ENCODE measurements around the gene SPTA1. TPM values are rescaled to one million over a fixed set of nuclear protein-coding genes. Genes with fewer than 3 reads are reported as not detected.

Gene SPTA1
- total RNA-seq (100 to 1,000 TPM in 1 of 2 donors, under 1 TPM in 1; 0.08 to 542 TPM), polyA plus RNA-seq (under 1 TPM in 1 of 2 donors, not detected in 1; 0.08 TPM)

- Histone ChIP-seq H3K36me3 (ENCODE audit: control insufficient read depth in 4 of 4, insufficient read depth in 3 of 4, low read depth in 1 of 4, low read length in 3 of 4) (no peaks in the 10 kb centered on the region), H3K4me1 (ENCODE audit: control insufficient read depth in 4 of 4, insufficient read depth in 4 of 4, low read length in 3 of 4) (no peaks in the 10 kb centered on the region), H3K9ac (ENCODE audit: low read depth in 1 of 2, low read length in 2 of 2) (no peak within 1 kb of the TSS), H3K4me3 (ENCODE audit: low read depth in 1 of 3, low read length in 3 of 3) (no peak within 1 kb of the TSS), H3K27ac (ENCODE audit: low read depth in 1 of 2, low read length in 2 of 2) (no peak within 1 kb of the TSS), H3K27me3 (ENCODE audit: control insufficient read depth in 4 of 4, insufficient read depth in 4 of 4, low read length in 3 of 4) (peaks cover 0 to 7% (median 1%) of the 10 kb centered on the region in 4 donors), H3K9me3 (ENCODE audit: control insufficient read depth in 4 of 4, low read length in 3 of 4) (no peaks in the 10 kb centered on the region)
- DNase-seq (ENCODE audit: low spot score), result no peak
- WGBS, result 43% methylated on average over 7 of the region's 7 CpGs
- TF ChIP-seq SP1 (IDR thresholded peaks at IDR 0.05), result no peak
- no peak for TF ChIP-seq NR2F2 (IDR thresholded peaks at IDR 0.05)
- no peak for TF ChIP-seq ATF3 (IDR thresholded peaks at IDR 0.05)
- TF ChIP-seq HNF4G (IDR thresholded peaks at IDR 0.05), result no peak
- no peak for TF ChIP-seq REST (IDR thresholded peaks at IDR 0.05)
- TF ChIP-seq ZBTB33 (IDR thresholded peaks at IDR 0.05), result no peak
- TF ChIP-seq CTCF (IDR thresholded peaks at IDR 0.05; ENCODE audit: low read depth, low read length, missing input control), result no peak
Measured at GRCh38 chr1:158686111-158687009, at the start of gene SPTA1. Gene SPTA1 (minus strand): TSS chr1:158686715. CDS start chr1:158686517, 198 bp downstream.

GRCh38 chr1:158735848-158736247, 49.3 kb upstream of the SPTA1 start:
- no peak overlapping the region for H3K9ac ChIP-seq (ENCODE audit: low read depth in 1 of 2, low read length in 2 of 2)
- no peak for DNase-seq (ENCODE audit: low spot score)
- no peak overlapping the region for H3K4me3 ChIP-seq (ENCODE audit: low read depth in 1 of 3, low read length in 3 of 3)
- no peaks in the 10 kb centered on the region for H3K36me3 ChIP-seq (ENCODE audit: control insufficient read depth in 4 of 4, insufficient read depth in 3 of 4, low read depth in 1 of 4, low read length in 3 of 4)
- H3K27ac ChIP-seq (ENCODE audit: low read depth in 1 of 2, low read length in 2 of 2), result no peak overlapping the region
- no peaks in the 10 kb centered on the region for H3K27me3 ChIP-seq (ENCODE audit: control insufficient read depth in 4 of 4, insufficient read depth in 4 of 4, low read length in 3 of 4)
- H3K4me1 ChIP-seq (ENCODE audit: control insufficient read depth in 4 of 4, insufficient read depth in 4 of 4, low read length in 3 of 4), result no peaks in the 10 kb centered on the region
- TF ChIP-seq TAF1 (conservative IDR thresholded peaks at IDR 0.05), result no peak
- TF ChIP-seq MAX (IDR thresholded peaks at IDR 0.05), result no peak
- no peaks in the 10 kb centered on the region for H3K9me3 ChIP-seq (ENCODE audit: control insufficient read depth in 4 of 4, low read length in 3 of 4)

Measured in liver (tissue), 9 donors.